GM18868 (cell line): ENCODE measurements around the gene CDKN2AIPNL.

Experiments used
- ATAC-seq: cut with Tn5 transposase; IDR thresholded peaks from one replicate; pipeline ENCODE4 v1.9.1; 2021; ENCODE audit warnings: mild to moderate bottlenecking, moderate library complexity; ENCODE audit not compliant: unreplicated experiment

Gene CDKN2AIPNL, protein sequence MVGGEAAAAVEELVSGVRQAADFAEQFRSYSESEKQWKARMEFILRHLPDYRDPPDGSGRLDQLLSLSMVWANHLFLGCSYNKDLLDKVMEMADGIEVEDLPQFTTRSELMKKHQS

GRCh38 chr5:134411546-134412266 lies at the start of gene CDKN2AIPNL:
Gene CDKN2AIPNL, minus strand, starts transcription at chr5:134411881. Its CDS starts 27 bp downstream, at chr5:134411854.
- peak; percentile 98 for ATAC-seq

DNA sequence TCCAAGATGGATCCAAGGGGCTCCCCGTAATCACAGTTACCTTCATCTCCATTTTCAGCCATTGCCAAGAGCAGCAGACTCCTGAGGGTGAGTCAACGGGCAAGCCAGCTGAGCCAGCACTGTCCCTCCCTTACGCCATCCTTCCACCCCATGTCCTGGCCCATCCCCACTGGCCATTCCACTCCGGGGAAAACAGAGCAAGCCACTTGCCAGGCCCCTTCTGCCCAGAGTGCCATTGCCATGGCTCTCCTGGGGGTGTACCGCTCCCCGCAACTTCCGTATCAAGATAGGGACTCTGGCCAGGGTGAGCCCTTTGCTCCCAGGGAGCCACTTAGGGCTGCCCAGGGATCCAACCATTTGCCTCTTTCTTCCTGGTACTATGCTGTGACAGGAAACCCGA lies 48.9 kb upstream of the CDKN2AIPNL start:
- ATAC-seq, result no peak

- ATAC-seq, result no peak
Measured at GRCh38 chr5:134459491-134459890, 47.8 kb upstream of the CDKN2AIPNL start.

DNA sequence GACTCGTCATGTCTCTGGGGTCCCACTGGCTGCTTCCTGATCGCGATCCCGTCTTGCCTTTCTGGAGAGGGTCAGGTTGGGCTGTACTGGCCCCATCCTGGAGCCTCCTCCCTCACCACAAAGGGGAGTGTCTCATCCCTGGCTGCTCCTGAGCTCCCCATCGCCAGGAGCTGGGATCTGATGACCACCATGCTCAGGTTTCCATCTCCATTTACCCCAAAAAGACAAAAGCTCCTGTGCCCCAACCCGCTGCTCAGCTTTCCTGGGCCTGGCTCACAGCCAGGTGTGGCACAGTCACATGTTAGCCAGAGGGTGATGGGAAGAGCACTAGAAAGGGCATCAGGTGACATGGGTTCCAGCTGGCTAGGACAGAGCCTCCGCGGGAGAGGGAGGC lies 47.3 kb upstream of the CDKN2AIPNL start:
- no peak for ATAC-seq

- ATAC-seq, result no peak
Measured at GRCh38 chr5:134458234-134459009, 46.7 kb upstream of the CDKN2AIPNL start.

DNA sequence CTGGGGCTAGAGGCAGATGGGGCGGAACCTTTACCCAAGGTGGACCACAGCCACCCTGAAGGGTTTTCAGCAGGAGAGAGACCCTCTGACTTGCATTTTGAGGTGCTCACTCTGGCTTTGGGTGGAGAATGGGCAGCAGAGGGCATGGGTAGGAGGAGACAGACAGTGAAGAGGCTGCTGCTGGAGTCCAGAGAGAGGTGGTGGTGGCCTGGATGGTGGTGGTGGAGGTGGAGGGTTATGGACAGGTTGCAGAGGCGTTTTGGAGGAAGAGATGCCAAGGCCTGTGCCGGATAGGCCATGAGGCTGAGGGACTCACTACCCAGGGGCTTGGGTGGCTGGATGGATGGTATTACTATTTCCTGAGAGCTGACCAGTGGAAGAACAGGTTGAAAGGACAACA lies 46.1 kb upstream of the CDKN2AIPNL start:
- ATAC-seq, result no peak

DNA sequence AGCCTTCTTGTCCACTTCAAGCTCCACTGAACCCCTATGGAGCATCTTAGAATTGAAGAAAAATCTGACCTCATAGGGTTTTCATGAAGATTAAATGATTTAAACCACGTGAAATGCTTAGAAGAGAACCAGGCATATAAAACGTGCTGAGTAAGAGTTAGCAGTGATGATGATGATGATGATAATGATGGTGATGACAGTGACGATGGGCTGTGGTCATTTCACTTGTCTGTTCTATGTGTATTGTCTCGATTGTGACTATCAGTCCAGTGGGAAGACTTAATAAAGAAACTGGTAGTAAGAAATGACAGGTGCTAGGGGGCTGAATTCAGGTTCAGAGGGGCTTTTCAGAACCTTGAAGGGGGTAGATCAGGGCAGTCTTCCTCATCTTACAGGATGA lies 45.1 kb upstream of the CDKN2AIPNL start:
- ATAC-seq, result no peak

DNA sequence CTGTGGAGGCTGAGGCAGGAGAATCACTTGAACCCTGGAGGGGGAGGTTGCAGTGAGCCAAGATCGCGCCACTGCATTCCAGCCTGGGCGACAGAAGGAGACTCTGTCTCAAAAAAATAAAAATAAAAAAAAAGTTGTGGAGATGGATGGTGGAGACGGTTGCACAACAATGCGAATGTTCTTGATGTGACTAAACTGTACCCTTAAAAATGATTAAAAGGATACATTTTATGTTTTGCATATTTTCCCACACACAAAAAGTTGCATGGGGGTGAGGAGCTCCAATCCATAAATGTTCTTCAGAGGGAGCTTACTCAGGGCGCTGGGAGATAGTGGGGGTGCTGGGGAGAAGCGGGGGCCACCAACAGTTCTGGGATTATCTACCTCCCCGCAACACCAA lies 43.8 kb upstream of the CDKN2AIPNL start:
- no peak for ATAC-seq

- no peak for ATAC-seq
Measured at GRCh38 chr5:134453016-134453415, 41.3 kb upstream of the CDKN2AIPNL start.

DNA sequence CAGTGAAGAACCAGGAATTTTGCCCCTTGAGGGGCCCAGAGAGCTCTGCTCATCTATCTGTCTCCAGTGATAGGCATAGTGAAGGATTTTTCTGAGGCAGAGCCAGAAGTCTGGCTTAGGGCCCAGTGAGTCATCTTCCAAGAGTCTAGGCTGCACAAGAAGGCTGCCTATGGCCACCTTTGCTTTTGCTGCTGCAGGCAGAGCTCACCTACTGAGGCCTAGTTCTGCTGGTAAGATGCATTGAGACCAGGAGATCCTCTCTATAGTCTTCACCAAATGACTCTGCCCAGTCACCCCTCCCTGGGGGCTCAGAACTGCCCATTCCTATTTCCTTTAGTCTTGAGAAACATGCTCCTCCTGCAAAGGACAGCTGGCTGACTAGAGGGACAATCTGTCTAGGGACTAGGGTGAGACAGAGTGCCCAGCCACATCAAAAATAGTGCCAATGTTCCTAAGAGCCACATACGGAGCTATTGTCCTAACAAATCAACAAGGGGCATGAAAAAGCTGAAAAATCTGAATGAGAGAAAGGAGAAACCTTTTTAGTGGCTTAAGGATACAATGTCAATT lies 40.3 kb upstream of the CDKN2AIPNL start:
- no peak for ATAC-seq

- no peak for ATAC-seq
Measured at GRCh38 chr5:134451225-134451935, 39.7 kb upstream of the CDKN2AIPNL start.

DNA sequence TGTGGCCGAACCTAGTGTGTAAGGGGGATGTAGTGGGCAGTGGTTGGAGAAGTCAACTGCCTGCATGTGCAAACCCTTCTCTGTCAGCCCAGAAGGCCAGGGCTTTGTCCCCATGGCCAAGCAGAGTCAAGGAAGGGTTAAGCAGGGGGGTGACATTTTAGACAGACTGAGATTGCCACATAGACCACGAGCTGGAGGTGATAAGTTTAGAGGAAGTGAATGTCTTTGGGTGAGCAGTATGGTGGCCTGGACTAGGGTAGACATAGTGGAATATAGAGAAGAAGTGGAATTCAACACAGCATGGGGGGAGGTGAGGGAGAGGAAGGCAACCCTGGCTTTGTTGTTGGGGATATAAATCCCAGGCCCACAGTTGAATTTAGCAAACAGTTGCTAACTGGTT lies 38.7 kb upstream of the CDKN2AIPNL start:
- ATAC-seq, result no peak

DNA sequence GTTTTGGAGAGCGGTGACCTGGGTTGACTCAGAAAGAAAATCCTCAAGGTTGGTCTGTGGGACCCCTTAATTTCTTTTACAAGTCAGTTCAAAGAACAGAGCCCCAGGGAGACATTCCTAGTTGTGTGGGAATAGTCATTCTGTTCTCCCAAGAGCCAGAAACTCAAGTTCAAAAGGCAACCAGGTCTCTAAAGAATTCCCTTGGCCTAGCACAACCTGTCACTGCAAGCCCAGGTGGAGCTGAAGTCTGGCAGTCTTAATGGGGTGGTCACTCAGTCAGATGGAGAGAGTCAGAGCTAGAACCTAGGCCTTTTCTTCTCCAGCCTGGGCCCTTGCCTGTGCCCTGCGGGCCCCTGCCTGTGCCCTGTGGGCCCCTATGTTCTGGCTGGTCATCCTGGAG lies 37.5 kb upstream of the CDKN2AIPNL start:
- ATAC-seq, result no peak

GRCh38 chr5:134447815-134448520 lies 36.3 kb upstream of the CDKN2AIPNL start:
- ATAC-seq, result peak; percentile 35

- ATAC-seq, result peak; percentile 85
Measured at GRCh38 chr5:134446938-134447337, 35.3 kb upstream of the CDKN2AIPNL start.

- no peak for ATAC-seq
Measured at GRCh38 chr5:134445856-134446818, 34.5 kb upstream of the CDKN2AIPNL start.

- ATAC-seq, result no peak
Measured at GRCh38 chr5:134444941-134445471, 33.3 kb upstream of the CDKN2AIPNL start.

GRCh38 chr5:134440201-134440755 lies 28.6 kb upstream of the CDKN2AIPNL start:
- no peak for ATAC-seq

GRCh38 chr5:134439210-134439654 lies 27.6 kb upstream of the CDKN2AIPNL start:
- ATAC-seq, result no peak
